Measurements from ENCODE around the gene DISP3.

- TF ChIP-seq CTCF (IDR thresholded peaks at IDR 0.05) (no peak), REST (IDR thresholded peaks at IDR 0.05; ENCODE audit: insufficient read depth in 1 of 2, low read depth in 2 of 2, low read length in 1 of 2) (no peak), POLR2AphosphoS5 (IDR thresholded peaks at IDR 0.05; ENCODE audit: low read depth, low read length) (no peak), TCF7L2 (IDR thresholded peaks at IDR 0.05; ENCODE audit: low read depth, low read length) (no peak)
Measured at GRCh38 chr1:11429935-11430334, 49.0 kb upstream of the DISP3 start.
